GM12873 (cell line): Measurements from ENCODE around the gene HTRA3.

Experiments used
- CTCF ChIP-seq: IDR thresholded peaks from 2 replicates; pipeline ENCODE4 v1.5.1; 2012; ENCODE audit warnings: low read depth, mild to moderate bottlenecking, moderate library complexity, low read length, control low read depth; ENCODE audit not compliant: insufficient read depth; ENCODE audit errors: missing control alignments

HTRA3 gene

GRCh38 chr4:8259743-8260430 is 9.7 kb upstream of the HTRA3 start:
- TF ChIP-seq CTCF: no peak

GRCh38 chr4:8260656-8261111 is 8.9 kb upstream of the HTRA3 start:
- no peak for TF ChIP-seq CTCF

- no peak for TF ChIP-seq CTCF
Observed at GRCh38 chr4:8261851-8262535, 7.6 kb upstream of the HTRA3 start.

DNA sequence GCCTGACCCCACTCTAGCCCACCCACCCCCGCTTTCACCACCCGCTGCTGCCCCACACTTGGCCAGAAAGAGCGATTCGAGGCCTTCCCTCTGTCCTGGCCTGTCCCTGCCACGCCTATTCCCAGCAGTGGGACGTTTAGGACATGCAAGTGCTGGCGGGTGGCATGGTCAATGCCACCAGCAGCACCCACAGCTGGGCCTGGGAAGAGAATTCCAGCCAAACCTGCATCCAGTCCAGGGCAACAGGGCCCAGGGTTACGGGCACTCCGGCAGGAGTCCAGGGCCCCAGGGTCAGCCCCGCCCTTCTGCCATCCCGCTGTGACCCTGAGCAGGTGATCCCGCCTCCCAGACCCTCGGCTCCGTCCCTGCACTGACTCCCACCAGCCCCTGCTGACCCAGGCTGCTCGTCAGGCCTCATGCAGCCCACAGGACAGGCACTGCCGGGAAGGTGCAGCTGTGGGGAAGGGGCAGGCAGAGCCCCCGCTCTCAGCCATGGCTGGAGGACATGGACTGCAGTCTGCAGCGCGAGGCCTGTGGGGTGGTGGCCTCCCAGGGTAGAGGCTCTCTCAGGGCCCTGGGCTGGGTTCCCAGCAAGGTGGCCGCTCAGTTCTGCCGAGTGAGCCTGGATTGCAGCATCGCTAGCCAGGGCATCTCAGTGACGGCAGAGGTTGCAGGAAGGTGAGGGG is 6.8 kb upstream of the HTRA3 start:
- no peak for TF ChIP-seq CTCF

DNA sequence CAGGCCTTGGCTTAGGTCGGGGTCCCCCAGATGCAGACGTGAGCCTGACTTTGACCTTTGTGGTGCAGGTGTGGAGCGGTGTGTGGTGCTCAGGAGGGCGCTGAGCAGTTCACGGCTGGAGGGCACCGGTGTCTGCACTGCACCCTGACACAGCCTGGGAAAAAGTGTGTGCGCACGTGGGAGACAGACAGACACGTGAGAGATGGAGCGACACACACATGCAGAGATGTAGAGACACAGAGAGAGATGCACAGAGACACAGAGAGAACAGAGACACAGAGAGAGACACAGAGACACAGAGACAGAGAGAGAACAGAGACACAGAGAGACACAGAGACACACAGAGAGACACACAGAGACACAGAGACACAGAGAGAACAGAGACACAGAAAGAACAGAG is 6.2 kb upstream of the HTRA3 start:
- TF ChIP-seq CTCF: no peak

DNA sequence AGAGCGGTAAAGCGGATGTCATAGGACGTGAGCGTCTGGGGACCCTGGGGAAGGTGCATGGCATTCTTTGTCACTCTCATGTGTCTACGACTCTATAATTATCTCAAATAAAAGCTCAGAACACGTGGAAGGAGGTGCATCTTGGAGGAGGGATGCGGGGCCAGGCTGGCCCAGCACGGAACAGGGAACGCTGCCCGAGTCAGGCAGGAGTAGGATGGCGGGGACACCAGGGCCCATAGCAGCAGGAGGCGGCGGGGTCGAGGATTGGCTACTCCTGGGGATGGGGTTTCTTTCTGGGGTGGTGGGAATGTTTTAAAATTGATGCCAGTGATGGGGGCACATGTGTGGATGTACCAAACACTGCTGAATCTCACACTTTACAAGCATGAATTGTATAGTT is 5.4 kb upstream of the HTRA3 start:
- TF ChIP-seq CTCF: no peak
